IMR-90 (cell line): ENCODE measurements around the gene TXLNA. TPM values are rescaled to one million over a fixed set of nuclear protein-coding genes. Genes with fewer than 3 reads are reported as not detected.

Experiments
- ATAC-seq: fragments of 200-7000 bp; cut with Tn5 transposase; 2 replicates; pipeline ENCODE4 v1.9.1; 2020; ENCODE audit warnings: low read depth, mild to moderate bottlenecking, moderate library complexity
- BruUV-seq: library from RNA; stranded (reverse); fragments of 400-500 nt; replicated peaks from 2 replicates; lab custom pipeline; 2021; lab: Mats Ljungman, UMichigan
- CTCF ChIA-PET: fragments of 300-600 bp; formaldehyde crosslinking; extraction: SDS; loops from one replicate; lab custom pipeline; 2021; ENCODE audit warnings: antibody characterized with exemption; lab: Yijun Ruan, JAX
- POLR2A ChIA-PET: fragments of 300-600 bp; sonication (Branson Sonifier 250); formaldehyde crosslinking; loops from one replicate; lab custom pipeline; 2022; ENCODE audit warnings: antibody characterized with exemption; ENCODE audit not compliant: unreplicated experiment; lab: Charles Lee
- DNase-seq: peaks from one replicate; pipeline ENCODE4 v3.0.0; 2013
- H2AFZ ChIP-seq: replicated peaks from 2 replicates; pipeline ENCODE3; 2013; ENCODE audit warnings: low read length, mild to moderate bottlenecking; ENCODE audit not compliant: poor library complexity
- H2AK5ac ChIP-seq: 2 replicates; pipeline ENCODE4 v1.6.1; 2013; ENCODE audit warnings: low read depth, low read length, inconsistent platforms
- H2AK9ac ChIP-seq: replicated peaks from 2 replicates; pipeline ENCODE3; 2013; ENCODE audit warnings: mild to moderate bottlenecking, low read depth, low read length, moderate library complexity; ENCODE audit not compliant: poor library complexity
- H2BK120ac ChIP-seq: 2 replicates; pipeline ENCODE4 v1.6.1; 2013; ENCODE audit warnings: low read depth, low read length, inconsistent platforms
- H2BK15ac ChIP-seq: 3 replicates; pipeline ENCODE4 v1.6.1; 2013; ENCODE audit warnings: low read depth, low read length, inconsistent platforms
- H2BK20ac ChIP-seq: 2 replicates; pipeline ENCODE4 v1.6.1; 2013; ENCODE audit warnings: low read depth, mild to moderate bottlenecking, inconsistent platforms, low read length, moderate library complexity
- H2BK5ac ChIP-seq: 2 replicates; pipeline ENCODE4 v1.6.1; 2013; ENCODE audit warnings: mild to moderate bottlenecking, low read depth, low read length, inconsistent platforms; ENCODE audit not compliant: poor library complexity, severe bottlenecking
- H3K14ac ChIP-seq: replicated peaks from 2 replicates; pipeline ENCODE4 v1.6.1; 2013; ENCODE audit warnings: low read depth, low read length, inconsistent platforms
- H3K18ac ChIP-seq: 2 replicates; pipeline ENCODE4 v1.6.1; 2013; ENCODE audit warnings: low read depth, low read length, control low read depth
- H3K23ac ChIP-seq: 2 replicates; pipeline ENCODE4 v1.6.1; 2013; ENCODE audit warnings: low read depth, low read length, inconsistent platforms
- H3K27ac ChIP-seq: 2 replicates; pipeline ENCODE4 v1.5.1; 2013; ENCODE audit warnings: mild to moderate bottlenecking, control low read depth, low read length; ENCODE audit not compliant: insufficient read depth
- H3K27me3 ChIP-seq: 2 replicates; pipeline ENCODE4 v1.6.1; 2013; ENCODE audit warnings: low read length; ENCODE audit not compliant: control insufficient read depth, insufficient read depth
- H3K36me3 ChIP-seq: 2 replicates; pipeline ENCODE4 v1.6.1; 2013; ENCODE audit warnings: low read length, mixed read lengths; ENCODE audit not compliant: control insufficient read depth, insufficient read depth
- H3K4ac ChIP-seq: 2 replicates; pipeline ENCODE4 v1.6.1; 2013; ENCODE audit warnings: low read depth, low read length, inconsistent platforms
- H3K4me1 ChIP-seq: 2 replicates; pipeline ENCODE4 v1.6.1; 2013; ENCODE audit warnings: low read length, mixed read lengths; ENCODE audit not compliant: control insufficient read depth, insufficient read depth
- H3K4me2 ChIP-seq: 2 replicates; pipeline ENCODE4 v1.6.1; 2013; ENCODE audit warnings: low read depth, mild to moderate bottlenecking, control low read depth, low read length, moderate library complexity
- H3K4me3 ChIP-seq: 2 replicates; pipeline ENCODE4 v1.5.1; 2013; ENCODE audit warnings: low read depth, mild to moderate bottlenecking, control low read depth, low read length, moderate library complexity; ENCODE audit not compliant: insufficient read depth
- H3K56ac ChIP-seq: 2 replicates; pipeline ENCODE4 v1.6.1; 2013; ENCODE audit warnings: low read length, inconsistent platforms; ENCODE audit not compliant: insufficient read depth; ENCODE audit errors: extremely low read depth
- H3K79me1 ChIP-seq, 2 experiments: 2 replicates each; pipeline ENCODE4 v1.6.1; 2013; ENCODE audit warnings: low read length in 2 of 2, inconsistent platforms in 1 of 2, low read depth in 1 of 2
- H3K9ac ChIP-seq: 2 replicates; pipeline ENCODE4 v1.6.1; 2013; ENCODE audit warnings: low read depth, low read length, control low read depth
- H3K9me1 ChIP-seq: 2 replicates; pipeline ENCODE4 v1.6.1; 2013; ENCODE audit warnings: low read length, inconsistent platforms; ENCODE audit not compliant: insufficient read depth
- H3K9me3 ChIP-seq: 2 replicates; pipeline ENCODE4 v1.6.1; 2013; ENCODE audit warnings: low read length; ENCODE audit not compliant: control insufficient read depth, insufficient read depth
- H4K20me1 ChIP-seq: 2 replicates; pipeline ENCODE4 v1.6.1; 2013; ENCODE audit warnings: low read length, inconsistent platforms; ENCODE audit not compliant: insufficient read depth
- H4K5ac ChIP-seq: 2 replicates; pipeline ENCODE4 v1.6.1; 2013; ENCODE audit warnings: mild to moderate bottlenecking, low read depth, low read length, control low read depth
- H4K8ac ChIP-seq, 2 experiments: 2 replicates each; pipeline ENCODE4 v1.6.1; 2013; ENCODE audit warnings: low read depth in 2 of 2, low read length in 2 of 2, control low read depth in 1 of 2, inconsistent platforms in 1 of 2
- H4K91ac ChIP-seq: 2 replicates; pipeline ENCODE4 v1.6.1; 2013; ENCODE audit warnings: low read depth, low read length, inconsistent platforms; ENCODE audit not compliant: insufficient read depth
- BHLHE40 ChIP-seq: fragments of 150-350 bp; IDR thresholded peaks from 2 replicates; pipeline ENCODE4 v1.6.1; 2016; ENCODE audit warnings: mild to moderate bottlenecking, low read depth, low read length
- CEBPB ChIP-seq: IDR thresholded peaks from 2 replicates; pipeline ENCODE4 v1.6.1; 2012; ENCODE audit warnings: low read depth, low read length, improper control_type of control experiment
- CHD1 ChIP-seq: IDR thresholded peaks from 2 replicates; pipeline ENCODE4 v1.6.1; 2012; ENCODE audit warnings: low read depth, low read length, improper control_type of control experiment
- CTCF ChIP-seq: conservative IDR thresholded peaks from 2 replicates; pipeline ENCODE4 v1.5.1; 2012; ENCODE audit warnings: mild to moderate bottlenecking, low read depth, low read length, improper control_type of control experiment
- FOS ChIP-seq: fragments of 150-350 bp; IDR thresholded peaks from 2 replicates; pipeline ENCODE4 v1.6.1; 2016; ENCODE audit warnings: low read depth, low read length
- MAFK ChIP-seq: IDR thresholded peaks from 2 replicates; pipeline ENCODE4 v1.6.1; 2012; ENCODE audit warnings: low read depth, low read length, improper control_type of control experiment
- MAZ ChIP-seq: IDR thresholded peaks from 2 replicates; pipeline ENCODE4 v1.6.1; 2012; ENCODE audit warnings: low read depth, mild to moderate bottlenecking, low read length, improper control_type of control experiment, moderate library complexity, borderline replicate concordance
- MXI1 ChIP-seq: IDR thresholded peaks from 2 replicates; pipeline ENCODE4 v1.6.1; 2012; ENCODE audit warnings: low read depth, mild to moderate bottlenecking, low read length, moderate library complexity, borderline replicate concordance
- NFE2L2 ChIP-seq: fragments of 150-350 bp; IDR thresholded peaks from 2 replicates; pipeline ENCODE4 v1.6.1; 2016; ENCODE audit warnings: low read depth, mild to moderate bottlenecking, low read length
- POLR2A ChIP-seq: IDR thresholded peaks from 2 replicates; pipeline ENCODE4 v1.6.1; 2012; ENCODE audit warnings: mild to moderate bottlenecking, low read depth, low read length
- RAD21 ChIP-seq: IDR thresholded peaks from 2 replicates; pipeline ENCODE4 v1.6.1; 2012; ENCODE audit warnings: low read length, improper control_type of control experiment
- RCOR1 ChIP-seq: IDR thresholded peaks from 2 replicates; pipeline ENCODE4 v1.6.1; 2012; ENCODE audit warnings: mild to moderate bottlenecking, low read length, improper control_type of control experiment; ENCODE audit not compliant: insufficient replicate concordance
- RFX5 ChIP-seq: IDR thresholded peaks from 2 replicates; pipeline ENCODE4 v1.8.0; 2012; ENCODE audit warnings: low read depth, mild to moderate bottlenecking, low read length, moderate library complexity
- WGBS, 2 experiments: methylation state at CpG; one replicate each; pipeline versions ENCODE4 v1.1.5 to v1.1.7; 2013; ENCODE audit warnings: missing lambda C conversion rate in 2 of 2; ENCODE audit not compliant: insufficient read length in 1 of 2; ENCODE audit errors: extremely low coverage in 2 of 2; 5-methylcytosine and 5-hydroxymethylcytosine counted together
- dilution Hi-C: fragments of 300-500 bp; cut with HindIII; formaldehyde crosslinking; loops from one replicate; pipeline ENCODE4 v1.14.3; 2018; ENCODE audit warnings: low sequenced_read_pairs; ENCODE audit not compliant: unreplicated experiment
- in situ Hi-C: fragments of 300-500 bp; cut with MboI; formaldehyde crosslinking; loops from 3 replicates; pipeline ENCODE4 v1.14.3; 2019; ENCODE audit warnings: low sequenced_read_pairs, inconsistent platforms, mixed read lengths
- intact Hi-C: fragments of 100-400 bp; cut with micrococcal nuclease; formaldehyde crosslinking; loops from 2 replicates; pipeline ENCODE4 v1.10.0; 2022
- polyA plus RNA-seq, 3 experiments: library from polyadenylated mRNA; depleted of rRNA; stranded (reverse); fragments of >200 nt; gene quantifications; 2 replicates each; pipeline ENCODE4 v1.2.3, GENCODE V29; 2012; ENCODE audit warnings: low replicate concordance in 1 of 3
- total RNA-seq: library from RNA; depleted of rRNA; stranded (reverse); fragments of >200 nt; gene quantifications from 2 replicates; pipeline ENCODE4 v1.2.3, GENCODE V29; 2012
- TF ChIP-seq, protein P1 (sequence below): fragments of 150-350 bp; IDR thresholded peaks from 2 replicates; pipeline ENCODE4 v1.6.1; 2017; ENCODE audit warnings: mild to moderate bottlenecking, antibody characterized with exemption, low read length, low read depth
- TF ChIP-seq, protein P2 (sequence below): fragments of 150-350 bp; IDR thresholded peaks from 2 replicates; pipeline ENCODE4 v1.6.1; 2016; ENCODE audit warnings: low read depth, mild to moderate bottlenecking, low read length, moderate library complexity, borderline replicate concordance

Gene TXLNA
- total and polyA plus RNA-seq, 2 of the 4 experiments (the other 2 are of a cell fraction): 47.6 to 102 TPM

DNA sequence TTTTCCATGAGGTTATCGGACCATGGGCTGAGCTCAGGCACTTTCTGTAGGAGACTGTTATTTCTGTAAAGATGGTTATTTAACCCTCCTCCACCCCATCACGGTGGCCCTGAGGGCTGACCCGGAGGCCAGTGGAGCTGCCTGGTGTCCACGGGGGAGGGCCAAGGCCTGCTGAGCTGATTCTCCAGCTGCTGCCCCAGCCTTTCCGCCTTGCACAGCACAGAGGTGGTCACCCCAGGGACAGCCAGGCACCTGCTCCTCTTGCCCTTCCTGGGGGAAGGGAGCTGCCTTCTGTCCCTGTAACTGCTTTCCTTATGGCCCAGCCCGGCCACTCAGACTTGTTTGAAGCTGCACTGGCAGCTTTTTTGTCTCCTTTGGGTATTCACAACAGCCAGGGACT, 18.4 kb downstream of the TXLNA start:
- no peak overlapping the region for H3K4ac ChIP-seq
- no peak overlapping the region for H3K4me2 ChIP-seq
- no peak overlapping the region for H2AK5ac ChIP-seq
- no peak for ATAC-seq
- intact Hi-C loops (no loop called here), dilution Hi-C loops (no loop called here), in situ Hi-C loops (no loop called here)
- peaks cover 53% of the 10 kb centered on the region for H3K36me3 ChIP-seq
- H2AFZ ChIP-seq: no peak overlapping the region
- 0 out of 2 replicates have a peak, but pooled peaks cover 11% of the 10 kb centered on the region for H4K20me1 ChIP-seq
- TF ChIP-seq, protein P1, sequence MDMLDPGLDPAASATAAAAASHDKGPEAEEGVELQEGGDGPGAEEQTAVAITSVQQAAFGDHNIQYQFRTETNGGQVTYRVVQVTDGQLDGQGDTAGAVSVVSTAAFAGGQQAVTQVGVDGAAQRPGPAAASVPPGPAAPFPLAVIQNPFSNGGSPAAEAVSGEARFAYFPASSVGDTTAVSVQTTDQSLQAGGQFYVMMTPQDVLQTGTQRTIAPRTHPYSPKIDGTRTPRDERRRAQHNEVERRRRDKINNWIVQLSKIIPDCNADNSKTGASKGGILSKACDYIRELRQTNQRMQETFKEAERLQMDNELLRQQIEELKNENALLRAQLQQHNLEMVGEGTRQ: no peak
- TF ChIP-seq RFX5 (no peak), BHLHE40 (no peak), RCOR1 (no peak), MAFK (no peak), POLR2A (no peak), CEBPB (no peak), MXI1 (no peak), RAD21 (no peak), MAZ (no peak), CHD1 (no peak), NFE2L2 (no peak), FOS (no peak), CTCF (no peak)
- TF ChIP-seq, protein P2, sequence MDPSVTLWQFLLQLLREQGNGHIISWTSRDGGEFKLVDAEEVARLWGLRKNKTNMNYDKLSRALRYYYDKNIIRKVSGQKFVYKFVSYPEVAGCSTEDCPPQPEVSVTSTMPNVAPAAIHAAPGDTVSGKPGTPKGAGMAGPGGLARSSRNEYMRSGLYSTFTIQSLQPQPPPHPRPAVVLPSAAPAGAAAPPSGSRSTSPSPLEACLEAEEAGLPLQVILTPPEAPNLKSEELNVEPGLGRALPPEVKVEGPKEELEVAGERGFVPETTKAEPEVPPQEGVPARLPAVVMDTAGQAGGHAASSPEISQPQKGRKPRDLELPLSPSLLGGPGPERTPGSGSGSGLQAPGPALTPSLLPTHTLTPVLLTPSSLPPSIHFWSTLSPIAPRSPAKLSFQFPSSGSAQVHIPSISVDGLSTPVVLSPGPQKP: no peak
- H2BK5ac ChIP-seq: no peak overlapping the region
- no peak overlapping the region for H2BK120ac ChIP-seq
- no peak overlapping the region for H4K5ac ChIP-seq
- H4K8ac ChIP-seq: no peak overlapping the region
- H4K91ac ChIP-seq: no peak overlapping the region
- H3K14ac ChIP-seq: no peak overlapping the region
- no CpG with 5 or more reads among the region's 6 CpGs for WGBS, 2 experiments
- H3K56ac ChIP-seq: no peak overlapping the region
- no peak for DNase-seq
- H3K27ac ChIP-seq: no peak overlapping the region
- peaks cover 16% of the 10 kb centered on the region; the same call in 1 of the 2 replicates for H3K9me1 ChIP-seq
- H3K4me1 ChIP-seq: peaks cover 31% of the 10 kb centered on the region
- ChIA-PET CTCF (no interaction called here), POLR2A (interaction anchor here (1.0 kb wide), 1 partner anchor 81 kb away, joined by 4 read pairs; no protein-coding TSS in a partner anchor)
- H2BK20ac ChIP-seq: no peak overlapping the region
- no peak overlapping the region for H3K23ac ChIP-seq
- BruUV-seq: no TSS peak
- peaks cover 9 to 65% of the 10 kb centered on the region in 2 experiments; a peak in 3 of 4 replicates for H3K79me1 ChIP-seq
- no peak overlapping the region for H3K9ac ChIP-seq
- no peaks in the 10 kb centered on the region for H3K27me3 ChIP-seq
- no peak overlapping the region for H3K4me3 ChIP-seq
- H3K9me3 ChIP-seq: no peaks in the 10 kb centered on the region
- no peak overlapping the region for H3K18ac ChIP-seq
- no peak overlapping the region for H2BK15ac ChIP-seq
- H2AK9ac ChIP-seq: no peak overlapping the region
